Neural cell (in vitro differentiated cells): ENCODE results near the gene YPEL5. TPM values are rescaled to one million over a fixed set of nuclear protein-coding genes. Genes with fewer than 3 reads are reported as not detected.

ENCODE experiments used
- H2AFZ ChIP-seq: fragments of 200-600, 300-800 bp; sonication (generic), shearing (Covaris generic); 2 replicates; pipeline ENCODE4 v1.6.0; 2014; ENCODE audit warnings: low read depth, mild to moderate bottlenecking, antibody characterized with exemption, low read length, moderate library complexity
- H3F3A ChIP-seq: fragments of 200-600 bp; shearing (Covaris generic); 2 replicates; pipeline ENCODE4 v1.6.1; 2016; ENCODE audit warnings: mild to moderate bottlenecking, moderate library complexity, mixed read lengths, antibody characterized with exemption, low read length; ENCODE audit not compliant: insufficient read depth, poor library complexity, severe bottlenecking
- H3K27ac ChIP-seq: fragments of 200-600, 300-800 bp; sonication (generic), shearing (Covaris generic); 2 replicates; pipeline ENCODE4 v1.5.1; 2014; ENCODE audit warnings: mild to moderate bottlenecking, low read length, moderate library complexity
- H3K27me3 ChIP-seq: fragments of 300-800, 200-600 bp; sonication (generic), shearing (Covaris generic); 2 replicates; pipeline ENCODE4 v1.6.0; 2014; ENCODE audit warnings: mild to moderate bottlenecking, low read depth, low read length, moderate library complexity; ENCODE audit not compliant: insufficient read depth
- H3K36me3 ChIP-seq: fragments of 300-800, 200-600 bp; sonication (generic), shearing (Covaris generic); 2 replicates; pipeline ENCODE4 v1.5.1; 2014; ENCODE audit warnings: mild to moderate bottlenecking, antibody characterized with exemption, low read length, moderate library complexity; ENCODE audit not compliant: insufficient read depth
- H3K4me2 ChIP-seq: fragments of 300-800, 200-600 bp; sonication (generic), shearing (Covaris generic); 2 replicates; pipeline ENCODE4 v1.6.0; 2014; ENCODE audit warnings: mild to moderate bottlenecking, low read length
- H3K4me3 ChIP-seq: fragments of 300-800, 200-600 bp; sonication (generic), shearing (Covaris generic); 2 replicates; pipeline ENCODE4 v1.5.1; 2014; ENCODE audit warnings: mild to moderate bottlenecking, low read length, moderate library complexity
- H3K79me2 ChIP-seq: fragments of 200-600 bp; shearing (Covaris generic); replicated peaks from 2 replicates; pipeline ENCODE4 v1.6.0; 2014; ENCODE audit warnings: mild to moderate bottlenecking, low read length, moderate library complexity; ENCODE audit not compliant: insufficient read depth
- H3K9ac ChIP-seq: fragments of 300-800, 200-600 bp; sonication (generic), shearing (Covaris generic); 2 replicates; pipeline ENCODE4 v1.6.1; 2016; ENCODE audit warnings: mild to moderate bottlenecking, low read length, mixed read lengths
- H3K9me2 ChIP-seq: fragments of 200-600 bp; shearing (Covaris generic); 2 replicates; pipeline ENCODE4 v1.6.1; 2016; ENCODE audit warnings: mild to moderate bottlenecking, low read length, mixed read lengths; ENCODE audit not compliant: insufficient read depth
- H3K9me3 ChIP-seq: fragments of 200-600, 300-800 bp; sonication (generic), shearing (Covaris generic); 2 replicates; pipeline ENCODE4 v1.6.1; 2016; ENCODE audit warnings: mild to moderate bottlenecking, mixed run types, low read length, moderate library complexity, mixed read lengths
- H4K20me1 ChIP-seq: fragments of 200-600 bp; shearing (Covaris generic); 2 replicates; pipeline ENCODE4 v1.6.1; 2016; ENCODE audit warnings: mild to moderate bottlenecking, mixed run types; ENCODE audit not compliant: insufficient read depth
- CTCF ChIP-seq: fragments of 450-650 bp; IDR thresholded peaks from 2 replicates; pipeline ENCODE4 v1.5.1; 2014; ENCODE audit warnings: antibody characterized with exemption, mild to moderate bottlenecking, moderate library complexity; ENCODE audit not compliant: poor library complexity, severe bottlenecking
- EP300 ChIP-seq: fragments of 450-650 bp; conservative IDR thresholded peaks from 2 replicates; pipeline ENCODE4 v1.6.1; 2014; ENCODE audit warnings: antibody characterized with exemption, mild to moderate bottlenecking, moderate library complexity; ENCODE audit not compliant: poor library complexity, severe bottlenecking
- EZH2 ChIP-seq: fragments of 200-600, 300-800 bp; shearing (Covaris generic), sonication (generic); IDR thresholded peaks from 2 replicates; pipeline ENCODE4 v1.6.1; 2014; ENCODE audit warnings: antibody characterized with exemption, low read length, borderline replicate concordance, mild to moderate bottlenecking; ENCODE audit not compliant: insufficient read depth, poor library complexity, severe bottlenecking
- MXI1 ChIP-seq: fragments of 450-650 bp; conservative IDR thresholded peaks from 2 replicates; pipeline ENCODE4 v1.6.1; 2014; ENCODE audit warnings: antibody characterized with exemption, mild to moderate bottlenecking; ENCODE audit not compliant: poor library complexity, severe bottlenecking
- POLR2AphosphoS5 ChIP-seq: IDR thresholded peaks from 2 replicates; pipeline ENCODE4 v1.6.1; 2012
- RAD21 ChIP-seq: fragments of 450-650 bp; conservative IDR thresholded peaks from 2 replicates; pipeline ENCODE4 v1.6.1; 2014; ENCODE audit warnings: antibody characterized with exemption, mild to moderate bottlenecking, moderate library complexity
- REST ChIP-seq: IDR thresholded peaks from 2 replicates; pipeline ENCODE4 v1.6.1; 2012; ENCODE audit warnings: borderline replicate concordance
- SMC3 ChIP-seq: fragments of 450-650 bp; conservative IDR thresholded peaks from 2 replicates; pipeline ENCODE4 v1.6.1; 2014; ENCODE audit warnings: antibody characterized with exemption, mild to moderate bottlenecking, moderate library complexity; ENCODE audit not compliant: poor library complexity
- TAF1 ChIP-seq: IDR thresholded peaks from 2 replicates; pipeline ENCODE4 v1.6.1; 2012; ENCODE audit warnings: low read depth
- polyA plus RNA-seq: library from polyadenylated mRNA; depleted of rRNA; stranded (reverse); fragments of >200 nt; gene quantifications from 2 replicates; pipeline ENCODE4 v1.2.3, GENCODE V29; 2014

Gene YPEL5
- polyA plus RNA-seq, 1 donor from 2014 or later, result 130 TPM

- TF ChIP-seq POLR2AphosphoS5 (no peak), RAD21 (no peak), SMC3 (no peak), REST (no peak)
- Histone ChIP-seq H3K9me2 (no peaks in the 10 kb centered on the region), H3K9ac (no peak overlapping the region), H3K9me3 (no peaks in the 10 kb centered on the region), H3K27me3 (no peaks in the 10 kb centered on the region), H2AFZ (no peak overlapping the region), H3K36me3 (no peaks in the 10 kb centered on the region), H3K4me2 (no peak overlapping the region), H4K20me1 (no peaks in the 10 kb centered on the region), H3F3A (no peaks in the 10 kb centered on the region), H3K27ac (no peak overlapping the region), H3K4me3 (no peak overlapping the region), H3K79me2 (no peaks in the 10 kb centered on the region)
These were observed 38.4 kb downstream of the YPEL5 start for GRCh38 chr2:30185178-30185577.

- Histone ChIP-seq H3K27ac (no peak overlapping the region), H3K36me3 (no peaks in the 10 kb centered on the region), H3F3A (no peaks in the 10 kb centered on the region), H3K9ac (no peak overlapping the region), H3K79me2 (no peaks in the 10 kb centered on the region), H3K9me3 (no peaks in the 10 kb centered on the region), H3K4me3 (no peak overlapping the region), H2AFZ (no peak overlapping the region), H3K9me2 (no peaks in the 10 kb centered on the region), H3K4me2 (no peak overlapping the region), H3K27me3 (no peaks in the 10 kb centered on the region), H4K20me1 (no peaks in the 10 kb centered on the region)
- TF ChIP-seq MXI1 (no peak), POLR2AphosphoS5 (no peak), RAD21 (no peak)
These were observed 41.5 kb downstream of the YPEL5 start for GRCh38 chr2:30188292-30188691.

GRCh38 chr2:30190637-30191036 is 43.8 kb downstream of the YPEL5 start:
- no peak overlapping the region for H3K27ac ChIP-seq
- no peaks in the 10 kb centered on the region for H3K36me3 ChIP-seq
- no peaks in the 10 kb centered on the region for H3F3A ChIP-seq
- no peaks in the 10 kb centered on the region for H3K27me3 ChIP-seq
- no peaks in the 10 kb centered on the region for H3K9me2 ChIP-seq
- no peaks in the 10 kb centered on the region for H3K9me3 ChIP-seq
- H2AFZ ChIP-seq, result no peak overlapping the region
- no peaks in the 10 kb centered on the region for H4K20me1 ChIP-seq
- H3K9ac ChIP-seq, result no peak overlapping the region
- H3K79me2 ChIP-seq, result no peaks in the 10 kb centered on the region
- no peak for TF ChIP-seq CTCF
- no peak for TF ChIP-seq EP300
- no peak for TF ChIP-seq MXI1
- no peak for TF ChIP-seq EZH2
- no peak for TF ChIP-seq REST
- no peak for TF ChIP-seq TAF1
- TF ChIP-seq RAD21, result no peak
- no peak for TF ChIP-seq SMC3
- no peak for TF ChIP-seq POLR2AphosphoS5
- H3K4me3 ChIP-seq, result no peak overlapping the region
- H3K4me2 ChIP-seq, result no peak overlapping the region
